ENCODE data around the gene NEURL2.
"Not testable (repeated sequence)": the region's sequence is repeated elsewhere in the genome, so short reads cannot be mapped to it uniquely, and the experiment has no call there.

NEURL2 gene, protein sequence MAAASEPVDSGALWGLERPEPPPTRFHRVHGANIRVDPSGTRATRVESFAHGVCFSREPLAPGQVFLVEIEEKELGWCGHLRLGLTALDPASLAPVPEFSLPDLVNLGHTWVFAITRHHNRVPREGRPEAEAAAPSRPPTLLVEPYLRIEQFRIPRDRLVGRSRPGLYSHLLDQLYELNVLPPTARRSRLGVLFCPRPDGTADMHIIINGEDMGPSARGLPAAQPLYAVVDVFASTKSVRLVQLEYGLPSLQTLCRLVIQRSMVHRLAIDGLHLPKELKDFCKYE

DNA sequence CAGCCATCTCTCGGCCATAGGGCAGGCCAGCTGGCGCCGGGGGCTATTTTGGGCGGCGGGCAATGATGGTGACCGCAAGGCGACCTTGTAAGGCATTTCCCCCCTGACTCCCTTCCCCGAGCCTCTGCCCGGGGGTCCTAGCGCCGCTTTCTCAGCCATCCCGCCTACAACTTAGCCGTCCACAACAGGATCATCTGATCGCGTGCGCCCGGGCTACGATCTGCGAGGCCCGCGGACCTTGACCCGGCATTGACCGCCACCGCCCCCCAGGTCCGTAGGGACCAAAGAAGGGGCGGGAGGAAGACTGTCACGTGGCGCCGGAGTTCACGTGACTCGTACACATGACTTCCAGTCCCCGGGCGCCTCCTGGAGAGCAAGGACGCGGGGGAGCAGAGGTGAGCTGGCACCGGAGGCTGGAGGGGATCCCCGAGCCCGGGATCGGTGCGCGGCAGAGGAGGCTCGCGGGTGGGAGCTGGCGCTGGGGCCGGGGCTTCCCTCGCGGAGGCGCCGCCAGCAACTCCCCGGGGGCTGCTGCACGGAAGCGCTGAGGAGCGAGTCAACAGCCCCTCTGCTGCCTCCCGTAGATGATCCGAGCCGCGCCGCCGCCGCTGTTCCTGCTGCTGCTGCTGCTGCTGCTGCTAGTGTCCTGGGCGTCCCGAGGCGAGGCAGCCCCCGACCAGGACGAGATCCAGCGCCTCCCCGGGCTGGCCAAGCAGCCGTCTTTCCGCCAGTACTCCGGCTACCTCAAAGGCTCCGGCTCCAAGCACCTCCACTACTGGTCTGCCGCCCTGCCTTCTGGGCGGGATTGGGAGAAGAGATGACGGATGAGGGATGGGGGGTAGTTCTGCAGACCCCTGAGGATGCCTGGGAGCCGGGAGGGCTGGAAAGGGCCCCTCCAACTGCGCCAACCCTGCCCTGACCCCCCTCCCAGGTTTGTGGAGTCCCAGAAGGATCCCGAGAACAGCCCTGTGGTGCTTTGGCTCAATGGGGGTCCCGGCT is at the start of gene NEURL2, which contains the start of gene CTSA:
Gene NEURL2 (minus strand): TSS at position 224 of the 999 bp plus-strand sequence. CDS start 217 bp downstream, at position 7.
Gene CTSA (plus strand): TSS at position 351 of the 999 bp plus-strand sequence. CDS start 234 bp downstream, at position 585.
- DNase-seq (ENCODE audit: low read depth in 2 of 2) = peak; percentile 70 to 80

DNA sequence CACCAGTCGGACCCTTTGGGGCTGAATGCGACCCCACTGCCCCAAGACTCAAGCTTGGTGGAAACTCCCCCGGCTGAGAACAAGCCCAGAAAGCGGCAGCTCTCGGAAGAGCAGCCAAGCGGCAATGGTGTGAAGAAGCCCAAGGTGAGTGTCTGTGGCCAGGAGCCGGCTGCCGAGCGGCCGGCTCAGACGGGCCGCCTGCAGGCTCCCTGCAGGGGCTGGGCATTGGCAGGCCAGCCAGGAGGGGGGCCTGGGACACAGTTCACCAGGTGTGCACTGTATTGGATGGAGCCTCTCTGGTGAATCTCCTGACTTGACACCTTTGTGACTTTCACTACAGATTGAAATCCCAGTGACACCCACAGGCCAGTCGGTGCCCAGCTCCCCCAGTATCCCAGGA is 49.5 kb upstream of the NEURL2 start:
- DNase-seq (ENCODE audit: low read depth in 2 of 2) = no peak

DNA sequence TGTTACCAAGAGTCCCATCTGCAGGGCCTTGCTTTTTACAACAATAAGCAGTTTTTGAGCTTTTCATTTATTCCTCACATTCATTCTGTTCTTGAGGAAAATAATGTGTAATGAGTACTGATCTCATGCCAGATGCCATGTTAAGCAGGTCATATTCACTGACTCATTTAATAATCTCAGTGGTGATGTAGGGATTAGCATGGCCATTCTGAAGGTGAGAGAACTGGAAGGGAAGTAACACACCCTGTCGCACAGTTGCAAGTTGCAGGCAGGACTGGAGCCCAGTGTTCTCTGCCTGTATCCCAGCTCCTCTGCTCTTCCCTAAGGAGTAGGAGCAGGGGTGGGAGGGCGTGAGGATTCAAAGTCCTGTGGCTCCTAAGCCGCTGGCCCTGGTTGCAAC is 49.0 kb upstream of the NEURL2 start:
- DNase-seq (ENCODE audit: low read depth in 2 of 2) = no peak

DNA sequence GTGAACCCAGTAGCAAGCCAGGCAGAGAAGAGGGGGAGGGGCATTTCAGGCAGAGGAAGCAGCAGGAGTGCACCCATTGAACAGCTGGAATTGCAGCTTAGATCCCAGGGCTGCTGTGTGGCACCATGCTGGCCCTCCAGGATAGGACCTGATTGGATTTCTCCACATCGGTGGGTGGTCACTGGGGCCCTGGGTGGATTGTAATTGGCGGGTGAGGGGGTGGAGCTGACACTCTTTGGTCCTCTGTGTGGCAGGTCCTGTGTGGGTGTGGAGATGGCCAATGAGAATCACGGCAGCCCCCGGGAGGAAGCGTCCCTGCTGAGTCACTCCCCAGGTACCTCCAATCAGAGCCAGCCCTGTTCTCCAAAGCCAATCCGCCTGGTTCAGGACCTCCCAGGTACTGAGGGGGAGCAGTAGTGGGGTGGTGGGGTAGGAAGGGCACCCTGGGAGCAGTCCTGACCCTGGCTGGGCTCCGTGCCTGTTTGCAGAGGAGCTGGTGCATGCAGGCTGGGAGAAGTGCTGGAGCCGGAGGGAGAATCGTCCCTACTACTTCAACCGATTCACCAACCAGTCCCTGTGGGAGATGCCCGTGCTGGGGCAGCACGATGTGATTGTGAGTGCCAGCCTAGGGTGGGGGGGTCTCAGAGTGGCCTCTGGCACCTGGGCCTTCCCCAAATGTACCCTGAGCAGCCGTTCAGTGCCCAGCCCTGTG is 47.9 kb upstream of the NEURL2 start:
- DNase-seq (ENCODE audit: low read depth in 2 of 2) = no peak

DNA sequence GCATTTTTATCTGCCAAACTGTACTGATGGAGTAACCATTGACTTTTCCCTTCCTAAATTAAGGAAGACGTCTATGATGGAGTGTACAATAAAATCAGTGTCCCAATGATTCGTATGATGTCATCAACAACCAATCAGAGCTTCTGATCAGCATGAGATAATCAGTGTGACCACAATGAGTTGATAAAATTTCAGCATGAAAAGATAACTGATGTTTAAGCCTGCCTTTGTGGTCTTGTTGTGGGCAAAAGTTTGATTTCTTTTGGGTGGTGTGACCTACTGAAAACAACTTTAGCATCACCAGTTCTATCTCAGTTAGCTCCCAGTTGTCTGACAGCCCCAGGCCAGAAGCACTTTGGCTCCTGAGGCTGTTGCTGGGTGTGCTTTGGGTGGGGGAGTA is 46.8 kb upstream of the NEURL2 start:
- DNase-seq (ENCODE audit: low read depth in 2 of 2) = no peak

DNA sequence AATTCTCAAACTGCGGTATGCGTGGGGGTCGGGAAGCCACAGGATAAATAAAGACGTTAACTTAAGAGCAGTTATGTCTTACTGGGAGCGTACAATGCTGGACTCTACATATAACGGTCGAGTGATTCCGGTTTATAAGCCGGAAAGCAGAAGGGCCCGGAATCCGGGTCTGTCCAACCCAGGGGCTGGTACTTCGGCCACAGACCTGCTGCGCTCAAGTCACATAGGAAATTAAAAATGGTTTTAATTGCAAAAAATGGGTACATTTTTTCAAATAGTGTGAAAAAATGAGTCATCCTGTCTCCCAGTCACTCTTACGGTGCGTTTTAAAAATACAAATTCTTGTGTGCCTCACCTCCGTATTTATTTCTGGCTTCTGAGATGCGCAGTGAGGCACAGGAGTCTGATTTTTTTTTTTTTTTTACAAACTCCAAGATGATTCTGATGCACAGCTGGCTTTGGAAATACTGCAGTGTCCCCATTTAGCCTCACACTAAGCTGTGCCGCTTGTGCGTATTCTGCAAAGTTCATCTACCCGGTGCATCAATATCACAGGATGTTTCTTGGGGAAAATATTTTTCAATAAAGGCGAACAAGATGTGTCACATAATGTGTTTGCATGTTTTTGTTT is 44.5 kb upstream of the NEURL2 start:
- DNase-seq (ENCODE audit: low read depth in 2 of 2) = no peak

DNA sequence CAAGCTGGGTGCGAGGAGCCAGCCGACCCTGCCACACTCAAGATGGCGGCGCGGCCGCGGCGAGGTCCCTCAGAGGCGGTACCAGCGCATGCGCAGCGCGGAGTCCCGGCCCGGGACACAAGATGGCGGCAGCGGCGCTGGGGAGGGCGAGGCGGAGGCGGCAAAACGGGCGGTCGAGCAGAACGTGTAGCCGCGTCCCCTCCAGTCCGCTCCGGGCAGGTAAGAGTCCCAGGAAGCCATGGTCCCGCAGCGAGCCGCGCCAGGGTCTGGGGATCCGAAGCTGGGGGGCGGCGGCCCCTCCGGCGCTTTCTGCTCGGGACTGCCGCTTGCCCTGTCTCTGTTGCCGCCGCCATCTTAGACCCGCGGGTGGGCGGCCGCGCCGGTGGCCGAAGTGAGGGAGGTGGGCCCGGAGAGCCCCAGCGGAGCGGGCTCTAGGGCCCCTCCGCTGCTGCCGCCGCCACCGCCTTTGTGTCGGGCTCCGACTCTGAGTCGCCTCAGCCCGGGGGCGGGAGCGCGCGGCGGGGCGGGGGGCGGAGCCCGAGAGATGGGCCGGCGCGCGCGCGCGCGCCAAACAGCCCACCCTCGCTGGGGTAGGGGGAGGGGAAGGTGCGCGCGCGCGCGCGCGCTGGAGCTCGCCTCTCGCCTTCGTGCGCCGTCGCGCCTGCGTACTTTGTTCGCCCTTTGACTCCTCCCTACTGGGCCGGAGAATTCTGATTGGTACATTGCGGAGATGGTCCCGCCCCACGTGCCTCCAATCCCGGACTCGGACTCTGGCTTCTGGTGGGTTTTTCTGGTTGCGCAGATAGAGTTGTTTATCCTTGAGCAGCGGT is 43.8 kb upstream of the NEURL2 start, which contains the start of gene PCIF1:
Gene PCIF1 (plus strand): TSS at position 98 of the 830 bp plus-strand sequence. CDS start 4,317 bp downstream, outside the sequence.
- peak; percentile 97 for DNase-seq (ENCODE audit: low read depth in 2 of 2)

DNA sequence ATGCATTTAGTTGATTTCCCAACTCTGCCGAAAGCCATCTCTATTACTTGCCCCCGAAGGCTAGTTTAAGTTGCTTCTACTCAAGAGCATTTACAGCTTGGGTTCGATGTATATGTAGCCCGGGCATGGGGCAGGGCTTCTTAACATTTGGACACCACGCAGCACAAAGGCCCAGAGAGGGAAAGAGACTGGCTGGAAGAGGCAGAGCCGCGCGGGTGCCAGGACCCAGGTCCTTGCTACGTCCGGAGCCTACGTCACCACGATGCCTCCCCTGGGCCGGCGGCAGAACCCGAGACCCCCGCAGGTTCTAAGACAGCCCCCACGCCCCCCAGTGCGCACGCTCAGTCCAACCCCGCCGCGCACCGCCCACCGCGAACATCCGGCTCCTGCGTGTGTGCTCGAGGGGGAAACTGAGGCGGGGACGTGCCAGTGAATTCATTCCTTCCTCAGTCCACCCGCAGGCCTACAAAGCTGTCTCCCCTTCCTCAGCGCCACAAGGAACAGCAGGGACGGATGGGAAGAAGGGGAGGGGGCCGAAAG is 43.1 kb upstream of the NEURL2 start:
- peak; percentile 23 to 25 for DNase-seq (ENCODE audit: low read depth in 2 of 2)

DNA sequence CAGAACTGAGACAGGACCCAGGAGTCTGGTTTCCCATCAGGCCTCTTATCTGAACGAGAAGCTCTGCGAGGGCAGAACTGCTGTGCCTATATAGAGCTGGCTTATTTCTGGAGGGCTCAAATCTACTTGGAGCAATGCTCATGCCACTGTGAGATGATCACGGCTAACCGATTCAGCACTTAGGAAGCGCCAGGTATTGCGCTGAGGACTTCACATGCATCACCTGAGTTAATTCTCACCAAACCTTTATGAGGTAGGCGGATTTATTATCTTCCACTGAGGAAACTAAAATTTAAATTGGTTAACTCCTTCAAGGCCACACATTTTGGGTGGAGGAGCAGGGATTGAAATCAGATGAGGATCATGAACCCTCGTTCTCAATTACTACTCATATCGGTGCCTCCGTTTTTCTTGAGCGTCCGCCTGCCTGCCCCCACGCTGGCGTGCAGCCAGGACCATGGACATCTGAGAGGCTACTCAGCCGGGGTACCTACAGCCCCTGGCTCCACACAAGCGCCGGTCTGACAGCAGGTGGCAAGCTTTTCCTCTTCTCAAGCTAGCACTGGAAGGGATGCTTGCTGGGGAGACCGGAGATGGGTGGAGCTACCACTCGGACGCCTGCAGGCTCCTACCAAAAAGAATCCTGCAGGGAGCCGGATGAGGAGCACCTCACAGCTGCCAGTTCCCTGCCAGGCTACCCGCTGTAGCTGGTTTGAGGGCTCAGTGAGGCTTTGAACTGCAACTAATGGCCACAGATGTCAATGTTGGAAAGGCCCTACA is 42.4 kb upstream of the NEURL2 start:
- DNase-seq (ENCODE audit: low read depth in 2 of 2) = peak; percentile 14 to 21

DNA sequence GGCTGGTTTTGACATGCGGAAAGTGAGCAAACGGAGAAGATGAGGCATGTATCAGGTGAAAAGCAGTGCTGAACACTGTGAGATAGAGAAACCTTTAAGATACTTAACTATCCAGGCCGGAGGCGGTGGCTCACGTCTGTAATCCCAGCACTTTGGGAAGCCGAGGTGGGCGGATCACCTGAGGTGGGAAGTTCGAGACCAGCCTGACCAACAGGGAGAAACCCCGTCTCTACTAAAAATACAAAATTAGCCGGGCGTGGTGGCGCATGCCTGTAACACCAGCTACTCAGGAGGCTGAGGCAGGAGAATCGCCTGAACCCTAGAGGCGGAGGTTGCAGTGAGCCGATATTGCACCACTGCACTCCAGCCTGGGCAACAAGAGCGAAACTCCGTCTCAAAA is 40.7 kb upstream of the NEURL2 start:
- DNase-seq (ENCODE audit: low read depth in 2 of 2) = not testable (repeated sequence)

DNA sequence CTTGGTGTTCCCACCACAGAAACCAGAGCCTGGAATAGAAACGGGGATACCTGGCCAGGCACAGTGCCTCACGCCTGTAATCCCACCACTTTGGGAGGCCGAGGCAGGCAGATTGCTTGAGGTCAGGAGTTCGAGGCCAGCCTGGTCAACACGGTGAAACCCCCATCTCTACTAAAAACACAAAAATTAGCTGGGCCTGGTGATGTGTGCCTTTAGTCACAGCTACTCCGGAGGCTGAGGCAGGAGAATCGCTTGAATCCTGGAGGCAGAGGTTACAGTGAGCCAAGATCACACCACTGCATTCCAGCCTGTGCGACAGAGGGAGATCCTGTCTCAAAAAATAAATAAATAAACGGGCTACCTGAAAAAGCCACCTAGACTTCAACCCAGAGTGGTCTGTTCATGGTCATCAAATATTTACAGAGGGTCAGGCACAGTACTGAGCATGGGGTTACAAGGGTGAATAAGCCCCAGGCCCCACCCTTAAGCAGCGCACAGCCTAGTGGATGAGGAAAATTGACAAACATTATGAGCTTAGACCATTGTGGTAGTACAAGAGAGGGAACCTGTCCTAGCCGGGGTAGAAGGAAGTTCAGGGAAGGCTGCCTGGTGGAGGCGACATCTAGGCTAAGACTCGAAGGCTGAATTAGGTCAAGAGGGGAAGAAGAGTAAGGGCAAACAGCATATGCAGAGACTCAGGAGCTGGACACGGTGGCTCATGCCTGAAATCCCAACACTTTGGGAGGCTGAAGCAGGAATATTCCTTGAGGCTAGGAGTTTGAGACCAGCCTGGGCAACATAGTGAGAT is 36.3 kb upstream of the NEURL2 start:
- no peak for DNase-seq (ENCODE audit: low read depth in 2 of 2)

DNA sequence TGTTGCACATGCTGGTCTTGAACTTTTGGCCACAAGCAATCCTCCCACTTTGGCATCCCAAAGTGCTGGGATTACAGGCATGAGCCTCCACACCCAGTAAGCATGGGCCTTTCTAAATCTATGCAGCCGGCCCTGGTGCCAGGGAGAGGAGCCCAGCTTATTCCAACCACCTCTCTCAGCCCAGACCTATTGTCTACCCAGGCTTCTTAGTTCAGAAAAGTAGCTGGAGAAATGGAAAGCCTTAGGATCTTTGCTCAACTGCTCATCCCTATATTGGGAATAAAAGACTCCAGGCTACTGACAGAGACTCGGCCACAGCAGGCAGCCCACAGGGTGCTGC is 35.7 kb upstream of the NEURL2 start:
- no peak for DNase-seq (ENCODE audit: low read depth in 2 of 2)

DNA sequence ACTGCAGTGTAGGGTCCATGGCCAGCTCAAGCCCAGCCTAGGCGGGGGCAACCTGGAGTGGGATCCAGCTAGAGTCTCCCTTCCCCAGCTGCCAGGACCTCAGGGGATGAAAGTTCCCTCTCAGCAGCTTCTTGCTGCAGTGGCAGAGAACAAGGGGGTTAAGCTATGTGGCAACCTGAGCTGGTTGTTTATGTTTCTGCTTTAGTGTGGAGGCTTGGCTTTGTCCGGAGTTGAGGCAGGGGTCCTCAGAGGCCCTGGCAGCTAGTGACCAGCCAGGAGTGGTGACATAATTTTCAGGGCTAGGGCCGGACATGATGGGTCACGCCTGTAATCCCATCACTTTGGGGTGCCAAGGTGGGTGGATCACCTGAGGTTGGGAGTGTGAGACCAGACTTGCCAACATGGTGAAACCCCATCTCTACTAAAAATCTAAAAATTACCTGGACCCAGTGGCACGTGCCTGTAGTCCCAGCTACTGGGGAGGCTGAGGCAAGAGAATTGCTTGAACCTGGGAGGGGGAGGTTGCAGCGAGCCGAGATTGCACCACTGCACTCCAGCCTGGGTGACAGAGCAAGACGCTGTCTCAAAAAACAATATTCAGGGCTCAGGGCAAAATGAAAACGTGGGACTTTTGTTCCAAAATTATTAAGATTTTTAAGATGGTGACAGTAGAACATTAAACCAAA is 35.0 kb upstream of the NEURL2 start:
- no peak for DNase-seq (ENCODE audit: low read depth in 2 of 2)

DNA sequence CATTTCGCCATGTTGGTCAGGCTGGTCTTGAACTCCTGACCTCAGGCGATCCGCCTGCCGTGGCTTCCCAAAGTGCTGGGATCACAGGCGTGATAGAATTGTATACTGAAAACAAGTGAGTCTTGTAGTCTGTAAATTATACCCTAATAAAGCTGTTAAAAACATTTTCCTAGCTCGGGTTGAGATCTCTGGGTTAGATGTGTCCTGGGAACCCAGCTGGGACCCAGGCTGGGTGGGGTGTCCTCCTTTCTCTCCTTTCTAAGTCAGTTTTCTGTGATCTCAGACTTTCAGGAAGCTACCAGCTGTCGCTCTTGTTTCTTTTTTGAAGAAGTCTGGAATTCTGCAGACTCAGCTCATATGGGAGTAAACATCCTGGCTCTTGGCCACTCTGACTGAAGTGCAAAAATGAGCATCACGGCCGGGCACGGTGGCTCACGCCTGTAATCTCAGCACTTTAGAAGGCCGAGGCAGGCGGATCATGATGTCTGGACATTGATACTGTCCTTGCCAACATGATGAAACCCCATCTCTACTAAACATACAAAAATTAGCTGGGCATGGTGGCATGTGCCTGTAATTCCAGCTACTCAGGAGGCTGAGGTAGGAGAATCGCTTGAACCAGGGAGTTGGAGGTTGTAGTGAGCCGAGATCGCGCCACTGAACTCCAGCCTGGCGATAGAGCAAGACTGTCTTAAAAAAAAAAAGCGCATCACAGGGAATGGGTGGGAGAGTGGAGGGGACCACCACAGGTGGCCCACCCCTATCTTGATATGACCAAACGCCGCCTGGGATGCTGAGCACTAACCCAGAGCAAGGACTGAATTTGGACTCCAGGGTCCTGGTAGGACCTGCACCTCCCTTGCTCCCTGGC is 33.6 kb upstream of the NEURL2 start:
- DNase-seq (ENCODE audit: low read depth in 2 of 2) = no peak

DNA sequence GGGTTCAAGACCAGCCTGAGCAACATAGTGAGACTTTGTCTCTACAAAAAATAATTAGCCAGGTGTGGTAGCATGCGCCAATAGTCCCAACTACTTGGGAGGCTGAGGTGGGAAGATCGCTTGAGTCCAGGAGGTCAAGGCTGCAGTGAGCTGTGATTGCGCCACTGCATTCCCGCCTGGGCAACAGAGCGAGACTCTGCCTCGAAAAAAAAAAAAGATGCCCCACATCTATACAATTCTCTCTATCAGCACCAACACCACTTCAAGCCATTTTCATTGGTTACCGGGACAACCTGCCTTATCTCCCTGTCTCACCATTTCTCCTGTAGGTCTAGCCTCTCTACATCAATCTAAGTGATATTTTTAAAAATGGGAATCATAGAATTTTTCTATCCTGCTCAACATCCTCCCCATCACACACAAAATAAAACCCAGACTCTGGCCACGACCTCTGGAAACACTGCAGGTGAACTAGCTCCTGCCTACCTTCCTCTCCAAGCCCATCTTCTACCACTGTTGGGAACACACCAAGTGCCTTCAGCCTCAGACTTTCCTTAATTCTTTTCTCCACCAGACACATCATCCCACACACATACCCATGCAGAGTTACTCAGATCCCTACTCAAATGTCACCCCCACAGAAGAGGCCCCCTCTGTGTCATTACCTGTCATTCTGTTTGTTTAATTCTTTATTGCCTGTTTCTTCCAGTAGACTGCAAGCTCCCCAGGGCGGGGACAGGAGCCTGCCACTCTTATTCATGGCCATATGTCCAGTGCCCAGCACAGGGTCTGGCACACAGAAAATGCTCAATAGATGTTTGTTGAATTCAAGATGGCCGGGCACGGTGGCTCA is 30.6 kb upstream of the NEURL2 start:
- no peak for DNase-seq (ENCODE audit: low read depth in 2 of 2)
